GM20000 (cell line): ENCODE results near the gene NR1H4.

ENCODE experiments used
- DNase-seq: peaks from one replicate; pipeline ENCODE4 v3.0.0; 2012; ENCODE audit warnings: low spot score
- CTCF ChIP-seq: IDR thresholded peaks from 2 replicates; pipeline ENCODE4 v1.5.1; 2012; ENCODE audit warnings: mild to moderate bottlenecking, control low read depth; ENCODE audit errors: extremely low read depth, missing control alignments

NR1H4 gene

GRCh38 chr12:100484891-100485471, 11.3 kb downstream of the NR1H4 start:
- no peak for DNase-seq
- TF ChIP-seq CTCF: no peak

GRCh38 chr12:100485983-100486382, 12.3 kb downstream of the NR1H4 start:
- DNase-seq: no peak
- TF ChIP-seq CTCF: no peak

GRCh38 chr12:100489251-100489820, 15.7 kb downstream of the NR1H4 start:
- no peak for DNase-seq

GRCh38 chr12:100490056-100490455, 16.4 kb downstream of the NR1H4 start:
- no peak for TF ChIP-seq CTCF

More at GRCh38 chr12:100489251-100489820, 15.7 kb downstream of the NR1H4 start:
- TF ChIP-seq CTCF: no peak

GRCh38 chr12:100491104-100491503, 17.4 kb downstream of the NR1H4 start:
- no peak for DNase-seq
- no peak for TF ChIP-seq CTCF

More at GRCh38 chr12:100490056-100490455, 16.4 kb downstream of the NR1H4 start:
- no peak for DNase-seq

GRCh38 chr12:100493396-100494012, 19.8 kb downstream of the NR1H4 start:
- TF ChIP-seq CTCF: no peak
- no peak for DNase-seq

- TF ChIP-seq CTCF: no peak
- no peak for DNase-seq
These were observed 20.4 kb downstream of the NR1H4 start for GRCh38 chr12:100494026-100494425.
